SK-N-MC (cell line): ENCODE data around the gene ZNF81.

Experiments used
- EZH2 ChIP-seq: fragments of 200-600 bp; sonication (generic); IDR thresholded peaks from one replicate; pipeline ENCODE4 v1.6.1; 2017; ENCODE audit warnings: antibody characterized with exemption
- FOXP2 ChIP-seq: optimal IDR thresholded peaks from 2 replicates; pipeline ENCODE3; 2011; ENCODE audit warnings: mild to moderate bottlenecking, moderate library complexity; ENCODE audit not compliant: insufficient read depth; ENCODE audit errors: extremely low read length, control extremely low read depth
- POLR2AphosphoS5 ChIP-seq: IDR thresholded peaks from 2 replicates; pipeline ENCODE4 v1.6.1; 2012; ENCODE audit warnings: mild to moderate bottlenecking, low read depth, low read length, borderline replicate concordance

DNA sequence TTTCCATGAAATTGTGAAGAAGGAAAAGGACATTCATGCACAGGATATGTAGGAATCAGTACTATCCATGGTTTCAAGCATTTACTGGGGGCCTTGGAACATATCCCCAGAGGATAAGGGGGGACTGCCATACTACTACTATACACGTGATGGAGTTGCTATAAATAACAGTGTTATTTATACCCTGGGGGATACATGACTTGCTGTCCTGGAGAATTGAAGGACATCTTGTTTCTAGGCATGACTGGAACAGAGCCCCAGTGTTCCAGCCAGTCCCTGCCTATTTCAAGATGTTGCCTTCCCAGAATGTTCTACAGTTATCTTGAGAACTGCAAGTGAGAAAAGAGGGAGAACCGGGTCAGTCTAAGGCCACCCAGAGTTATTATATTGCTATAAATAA is 39.6 kb upstream of the ZNF81 start:
- TF ChIP-seq EZH2 (no peak), POLR2AphosphoS5 (no peak), FOXP2 (no peak)
